ENCODE results near the gene MATN1.

The MATN1 gene

DNA sequence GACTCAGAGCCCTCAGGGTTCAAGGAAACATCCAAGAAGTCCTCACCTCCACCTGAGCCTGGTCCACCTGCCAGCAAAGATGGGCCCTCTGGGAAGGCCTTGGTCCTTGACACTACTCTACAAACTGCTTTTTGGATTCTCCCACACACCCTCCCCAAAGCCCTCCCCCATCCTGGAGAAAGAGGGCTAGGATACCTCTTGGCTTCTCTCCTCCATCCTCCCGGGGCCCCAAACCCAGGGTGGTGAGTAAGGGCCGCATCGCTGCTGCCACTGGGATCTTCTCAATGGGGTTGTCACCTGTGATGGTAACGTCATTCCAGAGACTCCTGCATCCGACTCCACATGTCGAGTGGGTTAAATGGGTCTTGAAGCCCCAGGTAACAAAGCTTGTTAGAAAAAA is 26.6 kb downstream of the MATN1 start:
- H3K79me2 ChIP-seq (ENCODE audit: control insufficient read depth, low read length) = no peaks in the 10 kb centered on the region
- no peak overlapping the region for H3K4me3 ChIP-seq (ENCODE audit: low read length)
- no peaks in the 10 kb centered on the region for H3K9me2 ChIP-seq (replicated peaks; ENCODE audit: control insufficient read depth, low read length)
- peaks cover 12% of the 10 kb centered on the region for H3K4me1 ChIP-seq (ENCODE audit: control insufficient read depth, low read length)
- H3K4me2 ChIP-seq (ENCODE audit: low read length) = no peak overlapping the region
- TF ChIP-seq EZH2phosphoT487 (IDR thresholded peaks at IDR 0.05; ENCODE audit: borderline replicate concordance, low read length) = no peak
- H3K9me3 ChIP-seq (ENCODE audit: control insufficient read depth, insufficient read depth, low read length) = no peaks in the 10 kb centered on the region
- no peak overlapping the region for H3K27ac ChIP-seq (ENCODE audit: low read depth, low read length)
- peaks cover 11% of the 10 kb centered on the region for H3K27me3 ChIP-seq (ENCODE audit: control insufficient read depth, low read length)
- H3K36me3 ChIP-seq (ENCODE audit: control insufficient read depth, low read length) = no peaks in the 10 kb centered on the region
- H4K20me1 ChIP-seq (ENCODE audit: control insufficient read depth, insufficient read depth, low read depth, low read length) = no peaks in the 10 kb centered on the region
- H3F3A ChIP-seq (ENCODE audit: control insufficient read depth, insufficient read depth) = no peaks in the 10 kb centered on the region

GRCh38 chr1:30695439-30695841 is 27.9 kb downstream of the MATN1 start:
- Histone ChIP-seq H3K4me3 (ENCODE audit: low read length) (no peak overlapping the region), H3K9me3 (ENCODE audit: control insufficient read depth, insufficient read depth, low read length) (no peaks in the 10 kb centered on the region), H3K27me3 (ENCODE audit: control insufficient read depth, low read length) (peaks cover 11% of the 10 kb centered on the region), H3K4me2 (ENCODE audit: low read length) (no peak overlapping the region), H3K27ac (ENCODE audit: low read depth, low read length) (no peak overlapping the region), H3K79me2 (ENCODE audit: control insufficient read depth, low read length) (no peaks in the 10 kb centered on the region), H3F3A (ENCODE audit: control insufficient read depth, insufficient read depth) (no peaks in the 10 kb centered on the region), H3K36me3 (ENCODE audit: control insufficient read depth, low read length) (no peaks in the 10 kb centered on the region), H3K9me2 (replicated peaks; ENCODE audit: control insufficient read depth, low read length) (no peaks in the 10 kb centered on the region), H3K4me1 (ENCODE audit: control insufficient read depth, low read length) (peaks cover 12% of the 10 kb centered on the region), H4K20me1 (ENCODE audit: control insufficient read depth, insufficient read depth, low read depth, low read length) (no peaks in the 10 kb centered on the region)
- TF ChIP-seq EZH2phosphoT487 (IDR thresholded peaks at IDR 0.05; ENCODE audit: borderline replicate concordance, low read length) (no peak), CTCF (IDR thresholded peaks at IDR 0.05; ENCODE audit: low read depth, low read length, poor library complexity, severe bottlenecking) (no peak)

DNA sequence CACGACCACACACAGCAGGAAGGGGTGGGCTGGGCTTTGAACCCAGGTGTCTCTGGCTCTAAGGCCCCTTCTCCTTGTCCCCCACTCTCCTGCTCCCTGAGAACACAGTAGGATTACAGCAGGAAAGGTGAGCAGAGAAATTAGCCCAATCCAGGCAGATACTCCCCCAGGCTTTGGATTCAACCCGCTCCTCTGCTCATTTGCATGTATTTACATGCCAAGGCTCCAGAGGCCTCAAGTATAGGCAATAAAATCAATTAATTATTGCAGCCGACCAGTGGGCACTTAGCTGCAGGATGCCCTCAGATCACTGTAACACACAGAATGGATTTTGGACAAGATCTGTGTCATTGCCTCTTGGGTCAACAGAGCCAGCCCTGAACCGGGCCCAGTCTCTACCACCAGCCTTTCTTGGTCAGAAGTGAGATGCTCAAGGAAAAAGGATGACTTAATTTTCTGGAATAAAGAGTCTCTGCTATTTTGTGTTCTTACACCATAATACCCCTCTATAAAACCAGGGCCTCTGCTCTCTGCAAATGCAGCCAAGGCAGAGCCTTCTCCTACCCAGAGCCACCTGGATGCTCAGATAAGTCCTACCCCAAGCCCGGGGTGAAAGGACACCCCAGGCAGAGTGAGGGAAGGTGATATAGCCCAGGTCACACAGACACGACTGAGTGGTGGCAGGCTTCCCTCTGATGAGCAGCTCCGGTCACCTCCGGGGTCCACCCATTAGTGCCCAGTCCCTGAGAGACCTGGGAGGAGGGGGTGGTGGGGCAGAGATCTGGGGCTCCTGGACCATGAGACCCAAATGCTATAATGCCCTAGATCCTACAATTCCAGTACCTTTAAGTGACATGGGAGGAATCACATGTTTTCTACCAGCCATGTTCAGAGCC is 28.9 kb downstream of the MATN1 start:
- Histone ChIP-seq H3K4me3 (ENCODE audit: low read length) (no peak overlapping the region), H3K27ac (ENCODE audit: low read depth, low read length) (no peak overlapping the region), H3K79me2 (ENCODE audit: control insufficient read depth, low read length) (no peaks in the 10 kb centered on the region), H3K4me1 (ENCODE audit: control insufficient read depth, low read length) (peaks cover 12% of the 10 kb centered on the region), H3K27me3 (ENCODE audit: control insufficient read depth, low read length) (peaks cover 11% of the 10 kb centered on the region), H3K4me2 (ENCODE audit: low read length) (no peak overlapping the region), H3K9me2 (replicated peaks; ENCODE audit: control insufficient read depth, low read length) (no peaks in the 10 kb centered on the region), H4K20me1 (ENCODE audit: control insufficient read depth, insufficient read depth, low read depth, low read length) (no peaks in the 10 kb centered on the region), H3K36me3 (ENCODE audit: control insufficient read depth, low read length) (no peaks in the 10 kb centered on the region), H3K9me3 (ENCODE audit: control insufficient read depth, insufficient read depth, low read length) (no peaks in the 10 kb centered on the region), H3F3A (ENCODE audit: control insufficient read depth, insufficient read depth) (no peaks in the 10 kb centered on the region)
- TF ChIP-seq CTCF (IDR thresholded peaks at IDR 0.05; ENCODE audit: low read depth, low read length, poor library complexity, severe bottlenecking) (no peak), EZH2phosphoT487 (IDR thresholded peaks at IDR 0.05; ENCODE audit: borderline replicate concordance, low read length) (no peak)

DNA sequence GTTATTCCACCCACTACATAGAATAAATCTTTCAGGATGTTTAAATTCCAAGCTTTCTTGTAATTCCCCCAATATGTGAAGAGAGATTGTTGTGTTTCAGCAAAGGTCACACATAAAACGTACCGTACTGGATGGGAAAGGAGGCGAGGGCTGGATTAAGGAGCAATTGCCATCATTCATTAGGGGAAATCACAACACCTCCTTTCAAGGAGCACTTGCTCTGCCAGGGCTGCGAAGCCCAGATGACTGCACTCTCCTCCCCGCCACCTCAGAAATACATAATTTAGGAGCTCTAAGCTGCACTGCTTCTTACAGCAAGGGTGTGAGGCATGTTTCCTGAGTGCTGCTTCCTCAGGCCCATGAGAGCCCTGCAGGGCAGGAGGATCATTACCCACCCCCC is 29.6 kb downstream of the MATN1 start:
- Histone ChIP-seq H3K36me3 (ENCODE audit: control insufficient read depth, low read length) (no peaks in the 10 kb centered on the region), H3K4me2 (ENCODE audit: low read length) (no peak overlapping the region), H3K9me2 (replicated peaks; ENCODE audit: control insufficient read depth, low read length) (no peaks in the 10 kb centered on the region), H3K79me2 (ENCODE audit: control insufficient read depth, low read length) (no peaks in the 10 kb centered on the region), H3K4me1 (ENCODE audit: control insufficient read depth, low read length) (peaks cover 12% of the 10 kb centered on the region), H3K27ac (ENCODE audit: low read depth, low read length) (no peak overlapping the region), H3F3A (ENCODE audit: control insufficient read depth, insufficient read depth) (no peaks in the 10 kb centered on the region), H4K20me1 (ENCODE audit: control insufficient read depth, insufficient read depth, low read depth, low read length) (no peaks in the 10 kb centered on the region), H3K4me3 (ENCODE audit: low read length) (no peak overlapping the region), H3K27me3 (ENCODE audit: control insufficient read depth, low read length) (peaks cover 11% of the 10 kb centered on the region), H3K9me3 (ENCODE audit: control insufficient read depth, insufficient read depth, low read length) (no peaks in the 10 kb centered on the region)
- TF ChIP-seq EZH2phosphoT487 (IDR thresholded peaks at IDR 0.05; ENCODE audit: borderline replicate concordance, low read length) (no peak), CTCF (IDR thresholded peaks at IDR 0.05; ENCODE audit: low read depth, low read length, poor library complexity, severe bottlenecking) (no peak)
